Dermis lymphatic vessel endothelial cell (primary cell): ENCODE measurements around the gene MAGED4. TPM values are rescaled to one million over a fixed set of nuclear protein-coding genes. Genes with fewer than 3 reads are reported as not detected.

ENCODE experiments used
- total RNA-seq: library from RNA; depleted of rRNA; stranded (reverse); fragments of >200 nt; gene quantifications from 2 replicates; pipeline ENCODE4 v1.2.1, GENCODE V29; 2014

Gene MAGED4, protein sequence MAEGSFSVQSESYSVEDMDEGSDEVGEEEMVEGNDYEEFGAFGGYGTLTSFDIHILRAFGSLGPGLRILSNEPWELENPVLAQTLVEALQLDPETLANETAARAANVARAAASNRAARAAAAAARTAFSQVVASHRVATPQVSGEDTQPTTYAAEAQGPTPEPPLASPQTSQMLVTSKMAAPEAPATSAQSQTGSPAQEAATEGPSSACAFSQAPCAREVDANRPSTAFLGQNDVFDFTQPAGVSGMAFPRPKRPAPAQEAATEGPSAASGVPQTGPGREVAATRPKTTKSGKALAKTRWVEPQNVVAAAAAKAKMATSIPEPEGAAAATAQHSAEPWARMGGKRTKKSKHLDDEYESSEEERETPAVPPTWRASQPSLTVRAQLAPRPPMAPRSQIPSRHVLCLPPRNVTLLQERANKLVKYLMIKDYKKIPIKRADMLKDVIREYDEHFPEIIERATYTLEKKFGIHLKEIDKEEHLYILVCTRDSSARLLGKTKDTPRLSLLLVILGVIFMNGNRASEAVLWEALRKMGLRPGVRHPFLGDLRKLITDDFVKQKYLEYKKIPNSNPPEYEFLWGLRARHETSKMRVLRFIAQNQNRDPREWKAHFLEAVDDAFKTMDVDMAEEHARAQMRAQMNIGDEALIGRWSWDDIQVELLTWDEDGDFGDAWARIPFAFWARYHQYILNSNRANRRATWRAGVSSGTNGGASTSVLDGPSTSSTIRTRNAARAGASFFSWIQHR
- 30.3 and 36.1 TPM in 2 replicates for total RNA-seq

DNA sequence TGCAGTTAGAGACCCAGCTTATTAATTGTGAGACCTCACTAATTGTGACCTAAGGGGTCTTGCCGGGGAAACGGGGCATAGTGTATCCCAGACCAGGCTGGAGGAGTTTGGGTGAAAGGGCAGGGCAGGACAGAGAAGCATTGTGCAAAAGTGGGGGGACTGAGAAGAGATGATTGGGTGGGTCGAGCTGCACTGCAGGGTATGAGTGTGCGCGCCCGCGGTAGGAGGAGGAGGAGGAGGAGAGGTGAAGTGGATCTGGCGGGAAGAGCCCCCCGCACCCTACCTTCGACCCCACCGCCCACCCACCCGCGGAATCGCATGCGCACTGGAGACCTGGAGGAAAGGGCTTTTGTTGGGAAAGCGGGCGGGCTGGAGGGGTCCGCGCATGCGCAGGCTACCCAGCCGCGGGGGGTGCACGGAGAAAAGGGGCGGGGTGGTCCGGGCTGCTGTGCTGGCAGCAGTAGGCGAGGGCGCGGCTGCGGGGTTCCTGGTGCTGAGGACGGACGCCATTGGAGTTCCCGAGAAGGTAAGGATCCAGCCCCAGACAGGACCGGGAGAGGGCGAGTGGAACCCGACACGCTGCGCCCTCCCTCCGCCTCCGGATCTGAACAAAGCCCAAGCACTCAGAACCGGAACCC is at the start of gene MAGED4:
TSS of gene MAGED4 (plus strand) at position 449 of the 638 bp plus-strand sequence. CDS start 1,035 bp downstream, outside the sequence.

Other genes with a start within 250 kb of the MAGED4 start
- 34.3 and 39.0 TPM in 2 replicates for gene MAGED4B, start 115.7 kb upstream of the MAGED4 start, total RNA-seq
- gene XAGE2, start 184.1 kb downstream of the MAGED4 start, total RNA-seq = not detected in 2 replicates